GM18502 (cell line): ENCODE results near the gene AATK.

Experiments
- ATAC-seq: cut with Tn5 transposase; IDR thresholded peaks from one replicate; pipeline ENCODE4 v1.9.1; 2021; ENCODE audit warnings: mild to moderate bottlenecking; ENCODE audit not compliant: unreplicated experiment, poor library complexity

The AATK gene

GRCh38 chr17:81183316-81183715 is 17.3 kb upstream of the AATK start:
- ATAC-seq, result no peak

GRCh38 chr17:81182596-81182995 is 16.6 kb upstream of the AATK start:
- no peak for ATAC-seq

DNA sequence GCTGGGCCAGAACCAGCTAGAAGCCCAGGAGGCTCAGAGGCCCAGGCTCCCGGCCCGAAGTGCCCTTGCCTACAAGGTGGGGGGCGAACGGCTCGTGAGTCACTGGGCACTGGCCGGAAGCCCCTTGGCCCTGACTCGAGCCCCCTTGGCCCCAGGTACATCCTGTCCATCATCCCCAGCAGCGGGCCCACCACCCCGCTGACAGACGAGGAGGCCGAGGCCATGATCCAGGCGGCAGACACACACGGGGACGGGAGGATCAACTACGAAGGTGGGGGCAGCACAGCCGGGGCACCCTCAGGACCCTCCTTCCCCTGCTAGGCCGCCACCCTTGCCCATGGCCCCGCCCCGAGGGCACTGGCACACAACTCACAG is 15.8 kb upstream of the AATK start:
- no peak for ATAC-seq

GRCh38 chr17:81180836-81181810 is 15.1 kb upstream of the AATK start:
- no peak for ATAC-seq

GRCh38 chr17:81179861-81180260 is 13.8 kb upstream of the AATK start:
- ATAC-seq, result no peak

- ATAC-seq, result no peak
These were observed 13.2 kb upstream of the AATK start for GRCh38 chr17:81179220-81179619.

GRCh38 chr17:81178136-81179091 is 12.4 kb upstream of the AATK start:
- ATAC-seq, result no peak

DNA sequence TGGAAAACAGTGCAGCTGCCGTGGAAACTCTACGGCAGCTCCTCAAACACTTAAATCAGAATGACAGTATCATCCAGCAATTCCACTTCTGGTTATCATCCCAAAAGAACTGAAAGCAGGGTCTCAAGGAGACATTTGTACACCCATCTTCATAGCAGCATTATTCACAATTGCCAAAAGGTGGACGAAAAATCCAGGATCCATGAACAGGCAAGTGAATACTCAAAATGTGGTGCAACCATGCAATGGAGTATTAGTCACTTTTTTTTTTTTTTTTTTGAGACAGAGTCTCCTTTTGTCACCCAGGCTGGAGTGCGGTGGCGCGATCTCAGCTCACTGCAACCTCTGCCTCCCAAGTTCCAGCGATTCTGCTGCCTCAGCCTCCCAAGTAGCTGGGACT is 10.6 kb upstream of the AATK start:
- ATAC-seq, result no peak

- no peak for ATAC-seq
These were observed 7.7 kb upstream of the AATK start for GRCh38 chr17:81173762-81174155.

DNA sequence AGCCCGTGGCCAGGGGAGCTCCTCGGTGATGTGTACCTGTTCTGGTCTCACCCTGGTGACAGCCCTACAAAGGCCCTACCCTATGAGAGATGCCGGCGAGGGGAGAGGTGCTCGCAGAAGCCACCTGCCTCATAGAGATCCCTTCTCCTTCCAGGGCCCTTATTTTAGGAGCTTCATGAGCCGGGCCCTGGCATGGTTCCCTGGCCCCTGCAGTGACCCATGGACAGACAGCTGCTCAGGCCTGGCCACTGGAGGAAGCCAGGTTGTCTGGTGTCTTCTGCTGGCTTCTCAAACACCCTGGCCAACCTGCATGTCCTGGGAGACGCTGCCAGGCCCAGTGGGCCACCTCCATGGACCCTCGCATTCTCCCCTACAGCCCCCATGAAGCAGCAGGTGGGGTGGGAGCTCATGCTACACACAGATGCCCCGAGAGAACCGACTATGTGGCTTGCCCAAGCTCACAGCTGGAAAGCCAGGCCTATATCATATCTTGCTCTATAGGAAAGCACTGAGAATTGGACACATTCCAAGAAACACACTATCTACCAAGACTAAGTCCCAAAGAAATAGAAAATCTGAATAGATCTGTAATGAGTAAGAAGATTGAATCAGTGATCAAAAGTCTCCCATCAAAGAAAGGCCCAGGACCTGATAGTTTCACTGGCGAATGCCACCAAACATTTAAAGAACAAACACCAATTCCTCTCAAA is 7.2 kb upstream of the AATK start:
- no peak for ATAC-seq

- ATAC-seq, result no peak
These were observed 5.9 kb upstream of the AATK start for GRCh38 chr17:81171941-81172340.

GRCh38 chr17:81170727-81171494 is 4.9 kb upstream of the AATK start:
- ATAC-seq, result no peak

DNA sequence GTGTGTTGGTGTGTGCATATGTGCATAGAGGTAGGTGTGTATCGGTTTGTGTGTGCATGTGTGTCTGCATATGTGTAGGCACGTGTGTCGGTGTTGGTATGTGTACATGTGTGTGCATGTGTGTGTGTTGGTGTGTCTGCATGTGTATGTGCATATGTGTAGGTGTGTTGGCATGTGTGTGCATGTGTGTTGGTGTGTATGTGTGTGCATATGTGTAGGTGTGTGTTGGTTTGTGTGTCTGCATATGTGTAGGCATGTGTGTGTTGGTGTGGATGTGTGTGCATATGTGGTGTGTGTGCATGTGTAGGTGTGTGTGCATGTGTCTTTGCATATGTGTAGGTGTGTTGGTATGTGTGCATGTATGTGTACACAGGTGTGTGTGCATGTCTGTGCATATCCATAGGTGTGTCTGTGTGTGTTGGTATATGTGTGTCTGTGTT is 3.9 kb upstream of the AATK start:
- no peak for ATAC-seq

GRCh38 chr17:81167638-81168037 is 1.6 kb upstream of the AATK start:
- ATAC-seq, result no peak

DNA sequence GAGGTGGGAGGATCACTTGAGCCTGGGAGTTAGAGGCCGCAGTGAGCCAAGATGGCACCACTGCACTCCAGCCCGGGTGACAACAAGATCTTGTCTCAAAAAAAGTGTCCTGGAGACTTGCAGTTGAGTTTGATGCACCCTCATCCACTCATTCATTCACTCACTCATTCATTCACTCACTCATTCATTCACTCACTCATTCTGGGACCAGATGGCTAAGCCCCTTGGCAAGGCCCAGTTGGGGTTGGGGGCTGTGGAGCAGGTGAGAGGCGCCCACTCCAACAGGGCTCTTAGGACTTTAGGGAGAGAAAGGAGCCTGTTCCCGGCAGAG is 1.1 kb upstream of the AATK start:
- ATAC-seq, result no peak

DNA sequence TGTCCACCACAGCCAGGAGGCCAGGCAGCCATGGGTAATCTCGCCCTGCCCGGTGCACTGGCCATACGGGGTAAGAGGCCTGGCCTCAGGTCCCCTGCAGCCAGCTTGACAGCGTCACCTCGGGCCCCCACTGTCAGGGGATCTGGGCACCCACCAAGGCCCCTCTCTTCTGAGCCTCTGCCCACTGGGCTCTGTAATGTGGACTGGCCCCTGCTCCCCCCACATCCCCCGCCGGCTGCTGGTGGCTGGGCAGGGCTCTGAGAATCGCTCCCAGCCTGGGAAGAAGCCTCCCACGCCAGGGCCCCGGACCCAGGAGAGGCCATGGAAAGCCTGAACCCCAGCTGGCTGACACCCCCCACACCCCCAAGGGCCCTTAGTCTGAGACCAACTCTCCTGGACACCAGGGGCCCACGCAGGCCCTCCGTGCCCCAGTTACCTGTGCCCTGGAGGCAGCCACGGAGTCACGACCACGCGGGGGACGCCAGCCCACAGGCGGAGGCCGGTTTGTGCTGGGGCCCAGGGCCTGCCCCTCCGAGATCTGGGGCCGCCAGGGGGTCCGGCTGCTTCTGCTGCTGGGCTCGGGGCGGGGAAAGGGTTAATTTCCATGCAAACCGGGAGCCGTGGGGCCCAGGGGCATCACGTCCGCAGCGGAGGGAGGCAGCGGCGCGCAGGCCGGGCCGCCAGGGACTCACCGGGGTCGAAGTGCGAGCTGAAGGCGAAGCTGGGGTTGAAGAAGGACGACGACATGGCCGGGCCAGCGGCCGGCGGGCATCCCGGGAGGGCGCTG is 582 bp downstream of the AATK start, which contains the start of gene PVALEF:
Gene PVALEF, plus strand, starts transcription at position 262 of the 787 bp plus-strand sequence. CDS start 15,720 bp downstream, outside the sequence.
- ATAC-seq, result no peak

DNA sequence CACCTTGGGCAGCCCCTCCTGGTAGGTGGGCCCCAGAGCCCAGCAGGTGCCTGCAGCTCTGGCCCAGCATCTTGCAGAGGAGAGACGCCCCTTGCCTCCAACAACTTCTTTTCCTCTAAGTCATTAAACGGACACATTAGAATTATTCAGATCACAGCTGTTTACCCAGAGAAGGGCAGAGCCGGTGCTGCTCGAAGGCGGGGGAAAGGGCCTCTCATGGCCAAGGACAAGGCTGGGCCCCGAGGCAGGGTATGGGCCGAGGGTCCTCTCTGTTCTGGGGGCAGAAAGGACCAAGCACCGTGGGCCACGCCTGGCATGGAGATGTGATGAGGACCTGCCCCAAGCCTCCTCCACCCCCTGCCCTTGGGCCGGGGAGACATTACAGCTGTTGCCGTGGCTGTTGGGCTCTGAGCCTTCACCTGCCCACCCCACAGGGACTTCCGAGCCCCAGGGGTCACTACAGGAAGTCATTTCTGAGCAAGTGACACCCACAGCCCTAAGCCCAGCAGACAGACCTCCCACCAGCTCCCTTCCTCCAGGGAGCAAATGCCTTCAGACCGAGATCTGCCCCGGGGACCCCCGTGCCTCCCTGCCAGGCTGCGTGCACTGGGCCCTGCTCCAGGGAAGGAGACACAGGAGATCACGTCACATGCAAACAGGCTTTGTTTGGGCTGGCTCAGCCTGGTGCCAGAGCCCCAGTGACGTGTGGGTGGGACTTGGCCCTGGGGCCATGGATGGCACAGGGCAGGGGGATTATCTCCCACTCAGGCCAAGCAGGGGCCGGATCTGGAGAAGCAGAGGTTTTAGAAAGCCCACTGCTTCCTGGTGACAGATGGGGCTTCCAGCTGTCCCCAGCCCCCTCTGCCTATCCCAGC is 1.4 kb downstream of the AATK start:
- no peak for ATAC-seq
